HG03097 (cell line): ENCODE results near the gene GRAMD4.

Experiments
- ATAC-seq: cut with Tn5 transposase; IDR thresholded peaks from one replicate; pipeline ENCODE4 v1.9.1; 2021; ENCODE audit not compliant: unreplicated experiment, low FRiP score

GRAMD4 gene

DNA sequence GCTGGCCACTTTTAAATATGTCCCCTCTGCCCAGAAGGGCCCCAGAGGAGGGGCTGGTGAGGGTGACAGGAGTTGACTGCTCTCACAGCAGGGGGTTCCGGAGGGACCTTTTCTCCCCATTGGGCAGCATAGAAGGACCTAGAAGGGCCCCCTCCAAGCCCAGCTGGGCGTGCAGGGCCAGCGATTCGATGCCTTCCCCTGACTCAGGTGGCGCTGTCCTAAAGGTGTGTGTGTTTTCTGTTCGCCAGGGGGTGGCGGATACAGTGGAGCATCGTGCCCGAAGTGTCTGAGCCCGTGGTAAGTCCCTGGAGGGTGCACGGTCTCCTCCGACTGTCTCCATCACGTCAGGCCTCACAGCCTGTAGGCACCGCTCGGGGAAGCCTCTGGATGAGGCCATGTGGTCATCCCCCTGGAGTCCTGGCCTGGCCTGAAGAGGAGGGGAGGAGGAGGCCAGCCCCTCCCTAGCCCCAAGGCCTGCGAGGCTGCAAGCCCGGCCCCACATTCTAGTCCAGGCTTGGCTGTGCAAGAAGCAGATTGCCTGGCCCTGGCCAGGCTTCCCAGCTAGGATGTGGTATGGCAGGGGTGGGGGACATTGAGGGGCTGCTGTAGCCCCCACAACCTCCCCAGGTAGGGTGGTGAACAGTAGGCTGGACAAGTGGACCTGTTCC, 46.5 kb downstream of the GRAMD4 start:
- ATAC-seq = no peak

DNA sequence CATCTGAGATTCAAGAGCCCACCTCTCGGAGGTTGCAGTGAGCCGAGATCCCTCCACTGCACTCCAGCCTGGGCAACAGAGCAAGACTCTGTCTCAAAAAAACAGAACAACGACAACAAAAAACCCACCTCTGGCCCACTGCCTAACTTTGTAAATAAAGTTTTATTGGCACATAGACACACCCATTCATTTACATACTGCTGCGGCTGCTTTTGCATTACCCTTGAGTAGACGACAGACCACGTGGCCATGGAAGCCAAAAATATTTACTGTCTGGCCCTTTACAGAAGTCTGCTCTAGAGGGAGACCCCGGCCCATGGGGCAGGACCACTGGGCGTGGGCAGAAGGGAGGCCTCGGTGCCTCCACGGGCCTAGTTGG, 47.0 kb downstream of the GRAMD4 start:
- no peak for ATAC-seq

DNA sequence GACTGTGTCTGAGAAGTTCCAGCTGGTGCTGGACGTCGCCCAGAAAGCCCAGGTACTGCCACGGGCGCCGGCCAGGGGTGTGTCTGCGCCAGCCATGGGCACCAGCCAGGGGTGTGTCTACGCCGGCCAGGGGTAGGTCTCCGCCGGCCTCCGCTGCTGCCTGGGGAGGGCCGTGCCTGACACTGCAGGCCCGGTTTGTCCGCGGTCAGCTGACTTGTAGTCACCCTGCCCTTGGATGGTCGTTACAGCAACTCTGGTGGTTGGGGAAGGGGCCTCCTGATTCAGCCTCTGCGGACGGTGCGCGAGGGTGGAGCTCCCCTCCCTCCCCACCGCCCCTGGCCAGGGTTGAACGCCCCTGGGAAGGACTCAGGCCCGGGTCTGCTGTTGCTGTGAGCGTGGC, 47.9 kb downstream of the GRAMD4 start:
- no peak for ATAC-seq

DNA sequence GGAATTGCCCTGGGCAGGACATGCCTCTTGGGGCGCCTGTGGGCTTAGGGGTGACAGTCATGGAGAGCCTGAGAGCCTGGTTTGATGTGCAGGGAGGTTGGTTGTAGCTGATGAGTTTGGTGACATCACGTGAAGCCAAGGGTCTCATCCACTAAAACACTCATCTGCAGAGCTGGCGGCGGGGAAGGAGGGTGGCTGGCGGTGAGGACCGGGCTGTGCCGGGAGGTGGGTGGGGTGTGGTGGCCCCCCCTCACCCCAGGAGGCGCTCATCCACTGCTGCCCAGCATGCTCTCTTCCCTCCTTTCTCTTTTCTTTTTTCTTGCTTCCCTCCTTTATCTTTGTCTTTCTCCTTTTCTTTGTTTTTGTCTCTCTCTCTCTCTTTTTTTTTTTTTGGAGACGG, 49.0 kb downstream of the GRAMD4 start:
- ATAC-seq = no peak

DNA sequence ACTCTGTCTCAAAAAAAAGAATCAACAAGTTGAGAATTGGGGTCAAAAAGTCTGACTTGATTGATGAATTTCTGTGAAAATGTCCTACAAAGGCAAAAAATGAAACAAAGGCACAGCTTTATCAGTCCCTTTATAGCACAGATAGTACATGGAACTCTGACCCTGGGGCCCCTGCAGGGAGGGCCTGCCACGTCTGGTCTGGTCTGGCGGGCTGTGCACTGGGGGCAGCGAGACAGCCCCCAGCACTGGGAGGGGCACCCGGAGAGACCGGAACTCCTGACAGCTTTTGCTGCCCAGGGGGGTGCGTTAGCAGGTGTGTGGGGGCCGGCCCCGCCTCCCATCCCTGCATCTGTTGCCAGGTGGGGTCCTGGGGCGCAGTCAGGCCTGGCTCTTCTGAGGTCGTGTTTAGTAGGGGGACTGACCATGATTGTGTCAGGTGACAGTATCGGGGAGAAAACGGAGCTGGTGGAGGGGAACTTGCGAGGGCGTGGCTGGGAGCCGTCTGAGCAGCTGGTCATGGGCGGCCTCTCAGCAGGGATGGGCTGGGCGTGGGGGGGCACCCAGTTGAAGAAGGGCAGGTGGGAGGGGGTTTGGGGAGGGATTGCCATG, 51.7 kb downstream of the GRAMD4 start:
- no peak for ATAC-seq

DNA sequence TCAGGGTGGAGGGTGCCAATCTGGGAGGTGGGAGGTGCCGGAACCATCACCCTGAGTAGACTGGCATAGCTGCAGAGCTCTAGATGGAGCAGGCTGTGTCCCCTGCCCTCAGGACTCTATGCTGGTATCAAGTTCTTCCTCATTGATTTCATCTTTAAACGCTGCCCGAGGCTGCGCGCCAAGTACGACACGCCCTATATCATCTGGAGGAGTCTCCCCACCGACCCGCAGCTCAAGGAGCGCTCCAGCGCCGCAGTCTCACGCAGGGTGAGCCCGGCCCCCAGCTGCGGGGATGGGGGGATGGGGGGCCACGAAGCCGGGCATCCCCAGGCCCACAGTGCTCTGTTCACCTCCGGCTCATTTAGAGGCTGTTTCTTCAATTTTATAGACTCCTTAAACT, 52.5 kb downstream of the GRAMD4 start:
- no peak for ATAC-seq

DNA sequence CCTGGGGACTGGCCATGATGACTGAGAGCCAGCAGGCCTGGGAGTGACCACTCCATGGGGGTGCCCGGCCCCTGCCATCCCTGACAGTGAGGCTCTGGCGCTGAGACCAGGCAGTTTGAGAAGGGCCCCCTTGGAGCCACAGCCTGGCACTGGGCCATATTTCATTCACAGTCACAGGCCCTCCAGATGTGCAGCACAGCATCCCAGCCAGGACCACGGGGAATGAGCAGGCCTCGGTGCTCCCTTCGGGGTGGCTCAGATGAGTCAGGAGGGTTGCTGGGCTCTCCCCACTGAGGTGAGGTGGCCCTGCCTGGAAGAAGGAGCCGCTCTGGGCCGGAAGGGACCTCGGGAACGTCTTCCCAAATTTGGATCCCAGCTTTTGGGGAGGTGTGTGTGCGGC, 53.0 kb downstream of the GRAMD4 start:
- ATAC-seq = no peak

DNA sequence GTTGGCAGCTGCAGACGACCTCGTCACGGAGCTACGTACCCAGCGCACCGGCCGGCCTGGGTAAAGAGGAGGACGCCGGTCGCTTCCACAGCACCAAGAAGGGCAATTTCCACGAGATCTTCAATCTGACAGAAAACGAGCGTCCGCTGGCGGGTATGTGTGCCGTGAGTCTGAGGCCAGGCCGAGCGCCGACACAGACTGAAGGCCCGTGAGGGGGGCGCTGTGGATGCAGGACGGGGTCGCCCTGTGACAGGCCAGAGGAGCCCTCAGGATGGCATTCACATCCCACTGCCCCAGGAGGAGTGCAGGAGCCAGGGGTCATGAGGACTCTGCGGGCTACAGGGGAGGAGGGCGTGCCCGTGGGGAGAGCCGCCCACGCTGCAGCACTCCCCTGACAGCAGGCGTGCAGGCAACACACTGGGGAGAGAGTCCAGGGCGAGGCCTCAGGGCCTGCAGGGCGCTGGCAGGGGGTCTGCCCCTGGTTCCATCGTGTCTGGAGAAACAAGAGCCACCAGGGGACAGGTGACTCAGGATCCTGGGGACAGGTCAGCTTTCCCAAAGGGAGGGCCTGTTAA, 53.6 kb downstream of the GRAMD4 start:
- ATAC-seq = no peak

DNA sequence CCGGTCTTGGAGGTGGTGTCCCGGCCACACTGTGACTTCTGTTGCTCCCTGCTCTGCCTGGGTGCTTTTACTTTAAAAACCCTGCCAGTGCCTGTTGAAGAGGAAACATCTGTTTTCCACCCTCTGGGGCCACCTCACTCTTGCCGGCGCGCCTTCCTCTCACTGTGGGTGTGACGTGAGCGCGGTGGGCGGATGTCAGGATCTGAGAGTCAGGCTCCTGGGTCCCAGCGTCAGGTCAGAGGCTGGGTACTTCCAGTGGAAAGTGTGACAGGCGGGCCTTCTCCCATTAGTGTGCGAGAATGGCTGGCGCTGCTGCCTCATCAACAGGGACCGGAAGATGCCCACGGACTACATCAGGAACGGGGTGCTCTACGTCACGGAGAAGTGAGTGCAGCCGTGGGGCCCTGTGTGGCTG, 54.2 kb downstream of the GRAMD4 start:
- no peak for ATAC-seq

DNA sequence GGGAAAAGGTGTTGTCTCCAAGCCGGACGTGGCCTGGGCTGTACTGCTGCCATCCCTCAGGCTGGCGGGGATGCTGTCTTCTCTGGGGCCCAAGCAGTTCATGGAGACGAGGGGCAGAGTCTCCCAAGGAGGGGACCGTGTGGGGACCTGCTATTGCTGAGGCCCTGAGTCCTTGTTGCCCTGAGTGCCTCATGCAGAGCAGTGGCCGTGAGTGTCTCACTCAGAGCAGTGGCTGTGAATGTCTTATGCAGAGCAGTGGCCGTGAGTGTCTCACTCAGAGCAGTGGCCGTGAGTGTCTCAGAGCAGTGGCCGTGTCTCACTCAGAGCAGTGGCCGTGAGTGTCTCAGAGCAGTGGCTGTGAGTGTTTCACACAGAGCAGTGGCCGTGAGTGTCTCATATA, 54.7 kb downstream of the GRAMD4 start:
- ATAC-seq = no peak

DNA sequence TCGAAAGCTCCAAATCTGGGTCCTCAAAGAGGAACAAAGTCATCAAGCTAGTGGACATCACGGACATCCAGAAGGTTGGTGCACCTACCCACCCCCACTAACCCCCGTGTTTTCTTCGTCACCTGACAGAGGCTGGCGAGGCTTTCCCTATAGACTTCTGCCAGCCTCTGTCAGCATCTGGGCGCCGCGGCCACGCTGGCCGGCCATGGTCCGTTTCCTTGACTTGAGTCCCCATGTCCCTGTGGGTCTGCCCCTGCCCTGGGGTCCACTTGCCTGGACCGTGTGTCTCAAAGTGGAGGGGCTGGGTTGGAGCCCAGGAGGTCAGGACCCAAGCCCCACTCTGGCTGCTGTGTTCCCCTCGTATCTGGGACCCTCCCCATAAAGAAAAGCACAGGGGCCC, 55.3 kb downstream of the GRAMD4 start:
- no peak for ATAC-seq

DNA sequence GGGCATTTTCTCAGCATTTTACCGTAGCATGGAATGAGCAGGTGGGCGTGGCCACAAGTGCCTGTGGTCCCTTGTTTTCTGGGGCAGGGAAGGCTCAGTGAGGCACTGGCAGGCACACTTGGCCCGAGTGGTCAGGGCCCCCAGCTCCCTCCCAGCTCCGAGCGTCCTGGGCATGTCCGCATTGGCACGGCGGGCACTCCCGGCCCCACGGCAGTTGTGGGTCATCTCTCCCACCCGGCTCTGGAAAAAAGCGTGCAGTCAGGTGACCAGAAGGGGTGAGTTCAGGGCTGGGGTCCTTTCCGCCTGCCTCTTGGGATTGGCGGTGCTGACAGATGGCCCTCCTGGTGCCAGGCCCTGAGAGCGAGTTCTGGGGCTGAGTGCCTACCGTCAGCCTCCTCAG, 55.8 kb downstream of the GRAMD4 start:
- ATAC-seq = no peak

DNA sequence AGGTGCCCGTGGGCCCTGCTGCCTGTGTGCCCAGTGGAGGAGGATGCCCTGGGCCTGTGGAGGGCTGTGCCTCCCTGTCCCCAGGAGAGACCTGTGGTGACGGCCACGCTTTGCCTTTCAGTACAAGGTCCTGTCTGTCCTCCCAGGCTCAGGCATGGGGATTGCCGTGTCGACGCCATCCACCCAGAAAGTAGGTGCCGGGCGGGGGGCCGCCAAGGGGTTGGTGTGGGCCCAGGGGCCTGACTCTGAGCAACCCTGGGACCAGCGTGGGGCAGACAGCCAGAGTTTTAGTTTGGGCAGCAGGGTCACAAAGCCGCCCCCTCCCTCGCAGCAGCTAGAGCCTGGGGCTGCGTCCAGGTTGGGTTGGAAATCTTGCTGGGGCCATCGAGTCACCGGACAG, 56.3 kb downstream of the GRAMD4 start:
- ATAC-seq = no peak

DNA sequence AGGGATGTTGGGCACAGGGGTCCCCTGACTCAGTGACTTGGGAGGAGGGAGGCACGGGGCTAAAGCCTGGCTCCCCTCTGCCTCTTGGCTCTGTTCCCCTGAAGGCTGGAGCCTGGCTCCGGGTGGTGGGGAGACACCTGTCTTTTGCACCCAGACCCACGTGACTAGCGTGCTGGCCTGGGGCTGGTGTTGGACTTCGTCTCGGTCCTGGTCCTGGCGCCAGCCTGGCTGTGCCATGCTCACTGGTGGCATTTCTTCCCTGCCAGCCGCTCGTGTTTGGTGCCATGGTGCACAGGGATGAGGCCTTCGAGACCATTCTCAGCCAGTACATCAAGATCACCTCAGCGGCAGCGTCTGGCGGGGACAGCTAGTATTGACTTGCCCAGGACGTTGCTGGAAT, 56.7 kb downstream of the GRAMD4 start:
- no peak for ATAC-seq

DNA sequence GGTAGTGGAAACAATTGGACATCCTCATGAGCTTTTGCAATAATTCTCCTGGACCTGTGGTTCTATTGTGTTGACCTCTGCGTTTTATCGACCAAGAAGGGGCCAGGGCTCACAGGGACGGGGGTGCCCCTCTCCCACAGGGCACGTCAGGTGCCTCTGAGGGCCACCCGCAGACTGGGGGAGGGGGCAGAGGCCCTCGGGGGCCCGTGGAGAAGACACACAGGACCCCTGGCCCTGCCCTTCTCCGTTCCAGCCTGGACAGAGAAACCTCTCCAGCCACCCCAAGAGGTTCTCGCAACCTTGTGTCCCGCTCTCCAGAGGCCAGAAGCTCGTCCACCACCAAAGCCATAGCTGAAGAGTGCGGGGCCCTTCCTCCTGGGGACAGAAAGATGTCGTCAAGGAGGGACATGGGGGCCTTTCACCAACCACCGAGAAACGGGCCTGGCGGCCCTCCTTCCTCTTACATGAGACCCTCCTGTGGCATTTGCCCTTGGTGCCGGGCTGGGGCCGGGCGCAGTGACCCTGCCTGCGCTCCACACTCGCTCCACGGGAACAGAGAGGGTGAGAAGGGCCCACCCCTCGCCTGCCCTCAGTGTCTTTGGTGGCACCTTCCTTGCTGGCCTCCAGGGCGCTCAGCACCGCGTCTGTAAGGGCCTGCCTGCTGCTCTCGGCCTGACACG, 57.3 kb downstream of the GRAMD4 start:
- ATAC-seq = no peak

DNA sequence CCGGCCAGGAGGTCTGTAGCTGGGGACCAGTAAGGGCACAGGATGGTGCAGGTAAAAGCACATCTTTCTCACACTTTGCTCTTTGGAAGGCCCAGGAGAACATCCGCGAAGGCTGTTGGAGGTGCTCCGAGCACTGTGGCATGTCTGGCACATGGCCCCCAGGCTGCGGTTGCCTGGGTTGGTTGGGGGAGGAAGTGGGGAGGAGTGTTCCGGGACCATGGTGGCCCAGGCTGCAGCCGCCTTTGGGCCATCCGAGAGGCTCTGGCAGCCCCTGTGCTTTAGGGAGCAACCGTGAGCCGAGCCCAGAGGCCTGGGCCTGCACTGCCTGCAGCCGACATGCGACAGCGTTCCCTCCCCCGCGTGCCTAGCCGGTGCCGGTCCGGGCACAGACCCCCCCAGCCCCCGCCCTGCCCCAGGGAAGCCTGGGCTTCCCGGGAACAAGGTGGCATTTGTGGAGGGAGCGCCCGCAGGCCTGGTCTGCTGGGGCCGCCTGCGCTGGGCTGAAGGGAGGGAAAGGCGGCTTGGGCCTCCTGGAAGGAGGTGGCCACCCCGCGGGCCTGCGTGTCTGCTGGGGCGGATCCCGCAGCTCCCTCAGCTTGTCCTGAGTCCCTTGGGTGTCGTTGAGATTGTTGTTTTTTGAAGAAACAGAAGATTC, 57.9 kb downstream of the GRAMD4 start:
- ATAC-seq = no peak

DNA sequence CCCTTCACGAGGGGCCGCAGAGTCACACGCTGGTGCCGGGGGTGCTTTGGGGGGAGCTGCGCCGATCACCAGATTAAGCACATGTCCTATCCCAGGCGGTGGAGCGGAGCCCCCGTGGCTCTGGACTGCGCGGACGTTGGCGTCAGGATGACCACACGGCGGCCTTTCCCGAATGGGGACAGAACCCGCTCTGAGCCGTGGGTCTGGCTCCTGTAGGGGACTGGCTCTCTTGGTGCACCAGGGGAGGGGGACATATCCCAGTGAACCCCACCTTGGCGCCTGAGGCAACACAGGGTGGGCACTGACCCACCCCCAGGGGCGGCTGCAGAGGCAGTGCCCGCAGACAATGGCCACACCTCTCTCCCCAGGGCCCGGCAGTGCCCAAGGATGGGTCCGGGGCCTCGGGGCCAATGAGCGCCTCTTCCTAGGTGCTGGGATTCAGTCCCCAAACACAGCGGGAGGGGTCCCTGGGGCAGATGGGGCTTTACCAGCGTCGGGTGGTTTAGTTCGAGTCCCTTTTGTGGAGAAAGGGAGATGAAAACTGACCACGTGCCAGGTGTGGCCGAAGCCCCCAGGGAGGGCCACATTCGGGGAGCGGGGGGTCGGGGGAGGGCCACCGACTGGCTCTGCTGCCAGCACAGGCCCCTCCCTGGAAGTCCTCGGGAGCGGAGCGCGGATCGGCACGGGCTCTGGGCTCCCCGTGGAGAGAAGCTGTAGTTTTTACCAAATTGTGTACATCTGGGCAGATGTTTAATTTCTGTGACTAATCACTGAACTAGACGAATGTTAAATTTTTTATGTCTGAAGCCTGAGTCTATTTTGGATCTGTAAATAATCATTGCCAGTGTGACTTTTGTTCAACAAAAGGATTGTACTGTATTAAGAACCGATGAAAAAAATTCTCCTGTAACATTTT, 58.9 kb downstream of the GRAMD4 start:
- no peak for ATAC-seq

DNA sequence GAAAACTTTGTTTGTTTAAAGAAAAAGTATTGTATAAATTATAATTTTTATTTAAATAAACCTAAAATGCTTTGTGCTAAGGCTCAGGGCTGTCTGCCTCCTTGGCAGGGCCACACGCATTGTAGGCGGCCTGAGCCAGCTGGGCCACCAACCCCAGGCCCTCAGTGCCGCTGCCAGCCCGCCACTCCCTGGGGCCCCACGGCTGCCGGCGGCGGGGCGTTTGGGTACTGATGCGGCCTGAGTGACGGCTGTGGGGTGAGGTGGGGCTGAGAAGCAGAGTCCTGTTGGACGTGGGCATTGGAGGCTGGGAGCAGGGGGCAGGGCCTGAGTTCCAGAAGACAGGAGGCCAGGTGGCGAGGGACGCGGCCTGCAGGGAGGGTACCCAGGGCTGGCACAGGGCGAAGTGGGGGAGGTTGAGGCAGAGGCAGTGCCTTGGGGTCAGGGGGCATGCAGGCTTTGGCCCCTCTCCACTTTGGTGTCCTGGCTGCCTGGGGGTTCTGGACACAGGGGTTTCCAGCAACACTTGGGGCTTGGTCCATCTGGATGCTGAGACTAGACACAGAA, 59.6 kb downstream of the GRAMD4 start:
- no peak for ATAC-seq

DNA sequence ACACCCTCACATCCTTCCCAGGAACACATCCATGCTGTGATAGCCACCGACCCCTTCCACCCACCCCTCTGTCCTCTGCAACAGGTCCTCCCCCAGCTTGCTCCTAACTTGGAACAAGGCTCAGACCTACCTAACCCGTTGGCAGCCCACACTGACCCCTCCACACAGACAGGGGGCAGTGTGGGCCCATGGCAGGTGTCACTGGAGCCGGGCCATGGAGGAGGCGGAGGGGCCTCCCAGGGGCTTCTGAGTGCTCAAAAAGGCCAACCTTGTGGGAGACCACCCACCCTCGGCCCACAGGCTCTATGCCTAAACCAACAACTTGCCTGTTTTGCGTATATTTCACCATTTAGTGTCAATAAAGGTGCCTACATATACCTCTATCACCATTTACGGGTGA, 60.8 kb downstream of the GRAMD4 start:
- no peak for ATAC-seq
